Activated naive CD8-positive, alpha-beta T cell treated with anti-CD3 and anti-CD28 coated beads, Interleukin-2, amount 50 U/mL, for 24 hours (primary cell): ENCODE measurements around the gene SNAPC3.
A peak's percentile ranks its signal among the peaks of the same experiment; 100 is the strongest.
"Not testable (repeated sequence)": the region's sequence is repeated elsewhere in the genome, so short reads cannot be mapped to it uniquely, and the experiment has no call there.

Source experiments
- ATAC-seq: fragments of 150-1000 bp; cut with Tn5 transposase; one replicate; pipeline ENCODE4 v1.10.0; 2021
- DNase-seq: peaks from one replicate; pipeline ENCODE4 v3.0.0; 2021
- H3K27ac Mint-ChIP-seq: one replicate; pipeline ENCODE4 v1.8.0; 2021; ENCODE audit warnings: mild to moderate bottlenecking, mixed read lengths
- H3K27me3 Mint-ChIP-seq: one replicate; pipeline ENCODE4 v1.8.0; 2021; ENCODE audit warnings: mixed read lengths
- H3K36me3 Mint-ChIP-seq: one replicate; pipeline ENCODE4 v1.8.0; 2021; ENCODE audit warnings: low read depth, mixed read lengths
- H3K4me1 Mint-ChIP-seq: one replicate; pipeline ENCODE4 v1.8.0; 2021; ENCODE audit warnings: mixed read lengths
- H3K4me3 Mint-ChIP-seq: one replicate; pipeline ENCODE4 v1.8.0; 2021; ENCODE audit warnings: mild to moderate bottlenecking, moderate library complexity, mixed read lengths
- H3K9me3 Mint-ChIP-seq: one replicate; pipeline ENCODE4 v1.8.0; 2021; ENCODE audit warnings: mixed read lengths

The SNAPC3 gene

GRCh38 chr9:15441841-15442240 is 19.2 kb downstream of the SNAPC3 start:
- Mint-ChIP-seq H3K36me3 (peaks cover 66% of the 10 kb centered on the region), H3K4me1 (peaks cover 13% of the 10 kb centered on the region)
- H3K4me3 Mint-ChIP-seq, H3K9me3 Mint-ChIP-seq, DNase-seq, ATAC-seq, H3K27me3 Mint-ChIP-seq, H3K27ac Mint-ChIP-seq: not testable (repeated sequence)

DNA sequence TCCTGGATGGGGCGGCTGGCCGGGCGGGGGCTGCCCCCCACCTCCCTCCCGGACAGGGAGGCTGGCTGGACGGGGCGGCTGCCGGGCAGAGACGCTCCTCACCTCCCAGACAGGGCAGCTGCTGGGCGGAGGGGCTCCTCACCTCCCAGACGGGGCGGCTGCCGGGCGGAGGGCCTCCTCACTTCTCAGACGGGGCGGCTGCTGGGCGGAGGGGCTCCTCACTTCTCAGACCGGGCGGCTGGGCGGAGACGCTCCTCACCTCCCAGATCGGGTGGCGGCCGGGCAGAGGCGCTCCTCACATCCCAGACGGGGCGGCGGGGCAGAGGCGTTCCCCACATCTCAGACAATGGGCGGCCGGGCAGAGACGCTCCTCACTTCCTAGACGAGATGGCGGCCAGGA is 19.6 kb downstream of the SNAPC3 start:
- H3K27me3 Mint-ChIP-seq, ATAC-seq, H3K9me3 Mint-ChIP-seq, DNase-seq, H3K27ac Mint-ChIP-seq, H3K4me3 Mint-ChIP-seq: not testable (repeated sequence)
- peaks cover 70% of the 10 kb centered on the region for H3K36me3 Mint-ChIP-seq
- H3K4me1 Mint-ChIP-seq: peaks cover 12% of the 10 kb centered on the region

DNA sequence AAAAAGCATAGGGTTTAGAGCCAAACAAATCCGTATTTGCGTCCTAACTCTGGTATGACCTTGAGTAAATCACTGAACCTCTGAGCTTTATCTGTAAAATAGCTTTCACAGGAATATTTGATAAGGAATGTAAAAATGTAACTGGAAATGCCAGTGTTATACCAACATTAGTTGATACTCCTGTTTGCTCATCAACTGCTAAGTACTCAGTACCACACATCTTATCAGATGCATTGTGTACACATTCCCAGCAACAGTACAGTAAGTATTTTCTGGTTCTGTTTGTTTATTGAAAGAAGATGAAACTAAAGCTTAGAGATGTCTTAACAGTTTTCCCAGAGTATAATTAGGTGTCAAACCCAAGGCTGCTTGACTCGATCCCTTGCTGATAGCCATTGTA is 21.5 kb downstream of the SNAPC3 start:
- Mint-ChIP-seq H3K4me3 (no peak overlapping the region), H3K36me3 (peaks cover 66% of the 10 kb centered on the region), H3K27ac (no peak overlapping the region), H3K4me1 (no peaks in the 10 kb centered on the region), H3K27me3 (no peaks in the 10 kb centered on the region), H3K9me3 (no peaks in the 10 kb centered on the region)
- no peak for ATAC-seq
- no peak for DNase-seq

DNA sequence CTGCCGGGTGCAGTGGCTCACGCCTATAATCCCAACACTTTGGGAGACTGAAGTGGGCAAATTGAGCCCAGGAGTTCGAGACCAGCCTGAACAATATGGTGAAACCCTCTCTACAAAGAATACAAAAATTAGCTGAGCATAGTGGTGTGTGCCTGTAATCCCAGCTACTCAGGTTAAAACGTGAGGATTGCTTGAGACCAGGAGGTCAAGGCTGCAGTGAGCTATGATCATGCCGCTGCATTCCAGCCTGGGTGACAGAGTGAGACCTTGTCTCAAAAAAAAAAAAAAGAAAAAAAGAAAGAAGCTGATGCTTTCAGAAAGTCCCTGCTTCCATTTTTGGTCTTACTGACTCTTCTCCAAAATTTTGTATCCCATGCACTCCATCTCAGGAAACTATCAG is 31.3 kb downstream of the SNAPC3 start:
- no peak overlapping the region for H3K27ac Mint-ChIP-seq
- DNase-seq: no peak
- ATAC-seq: no peak

GRCh38 chr9:15461056-15461455 is 38.4 kb downstream of the SNAPC3 start:
- H3K4me3 Mint-ChIP-seq: no peak overlapping the region
- no peak for ATAC-seq
- no peaks in the 10 kb centered on the region for H3K4me1 Mint-ChIP-seq
- no peaks in the 10 kb centered on the region for H3K9me3 Mint-ChIP-seq
- H3K27me3 Mint-ChIP-seq: no peaks in the 10 kb centered on the region
- no peak overlapping the region for H3K27ac Mint-ChIP-seq
- H3K36me3 Mint-ChIP-seq: peaks cover 32% of the 10 kb centered on the region
- no peak for DNase-seq

More for the DNA sequence above, 31.3 kb downstream of the SNAPC3 start:
- Mint-ChIP-seq H3K9me3 (no peaks in the 10 kb centered on the region), H3K27me3 (no peaks in the 10 kb centered on the region), H3K4me1 (no peaks in the 10 kb centered on the region), H3K4me3 (no peak overlapping the region), H3K36me3 (peaks cover 35% of the 10 kb centered on the region)

DNA sequence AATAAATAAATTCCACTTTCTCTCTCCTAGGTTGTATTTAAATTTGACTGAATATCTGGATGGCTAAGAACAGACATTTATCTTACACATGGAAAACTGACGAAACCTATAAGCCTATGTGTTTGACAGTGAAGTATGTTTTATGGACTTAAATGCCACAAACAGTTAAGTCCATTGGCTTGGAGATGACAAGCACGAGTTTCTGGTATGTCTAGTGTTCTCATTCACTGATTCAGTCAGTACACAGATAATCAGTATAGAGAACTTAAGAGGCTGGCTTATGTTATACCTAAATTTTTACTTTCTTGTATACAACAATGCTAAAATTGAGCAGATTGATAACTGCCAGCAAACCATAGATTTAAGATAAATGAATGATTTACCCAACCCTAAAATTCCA is 38.9 kb downstream of the SNAPC3 start:
- DNase-seq (no peak), ATAC-seq (no peak)
- H3K27ac Mint-ChIP-seq: no peak overlapping the region
- H3K4me1 Mint-ChIP-seq: no peaks in the 10 kb centered on the region
- no peak overlapping the region for H3K4me3 Mint-ChIP-seq
- no peaks in the 10 kb centered on the region for H3K27me3 Mint-ChIP-seq
- peaks cover 33% of the 10 kb centered on the region for H3K36me3 Mint-ChIP-seq
- H3K9me3 Mint-ChIP-seq: no peaks in the 10 kb centered on the region

- H3K27me3 Mint-ChIP-seq: no peaks in the 10 kb centered on the region
- H3K36me3 Mint-ChIP-seq: peaks cover 47% of the 10 kb centered on the region
- DNase-seq: no peak
- no peak for ATAC-seq
- peaks cover 5% of the 10 kb centered on the region for H3K4me1 Mint-ChIP-seq
- no peak overlapping the region for H3K27ac Mint-ChIP-seq
- H3K9me3 Mint-ChIP-seq: no peaks in the 10 kb centered on the region
- H3K4me3 Mint-ChIP-seq: no peak overlapping the region
Observed at GRCh38 chr9:15468145-15468544, 45.5 kb downstream of the SNAPC3 start.

- H3K9me3 Mint-ChIP-seq: no peaks in the 10 kb centered on the region
- DNase-seq (no peak), ATAC-seq (no peak)
- H3K36me3 Mint-ChIP-seq: peaks cover 50% of the 10 kb centered on the region
- peaks cover 5% of the 10 kb centered on the region for H3K4me1 Mint-ChIP-seq
- H3K27ac Mint-ChIP-seq: no peak overlapping the region
- no peaks in the 10 kb centered on the region for H3K27me3 Mint-ChIP-seq
- H3K4me3 Mint-ChIP-seq: no peak overlapping the region
Observed at GRCh38 chr9:15469406-15469805, 46.7 kb downstream of the SNAPC3 start.

DNA sequence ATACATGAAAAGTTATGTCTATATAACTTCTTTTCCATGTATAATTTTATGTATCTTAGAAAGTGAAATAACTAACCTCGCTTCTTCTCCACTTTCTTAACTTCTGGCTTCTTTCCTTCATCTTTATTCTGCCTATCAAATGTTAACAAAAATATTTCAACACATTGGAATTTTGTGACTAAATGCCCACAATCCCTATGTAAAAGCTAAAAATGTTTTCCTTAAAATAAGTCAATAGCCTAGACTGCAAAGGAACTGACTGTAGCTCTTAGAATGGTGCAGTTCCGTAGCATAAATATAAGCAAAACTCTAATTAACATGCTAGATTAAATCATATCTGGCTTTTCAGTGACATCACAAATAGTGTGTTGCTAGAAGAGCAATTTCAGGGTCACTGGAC is 47.2 kb downstream of the SNAPC3 start:
- DNase-seq (no peak), ATAC-seq (no peak)
- Mint-ChIP-seq H3K27me3 (no peaks in the 10 kb centered on the region), H3K4me3 (no peak overlapping the region), H3K4me1 (peaks cover 5% of the 10 kb centered on the region), H3K36me3 (peaks cover 51% of the 10 kb centered on the region), H3K27ac (no peak overlapping the region), H3K9me3 (no peaks in the 10 kb centered on the region)

GRCh38 chr9:15475923-15476536 is 53.4 kb downstream of the SNAPC3 start:
- Mint-ChIP-seq H3K36me3 (peaks cover 28% of the 10 kb centered on the region), H3K27ac (no peak overlapping the region), H3K4me3 (no peak overlapping the region), H3K27me3 (no peaks in the 10 kb centered on the region), H3K4me1 (peaks cover 8% of the 10 kb centered on the region), H3K9me3 (no peaks in the 10 kb centered on the region)
- ATAC-seq (no peak), DNase-seq (no peak)

DNA sequence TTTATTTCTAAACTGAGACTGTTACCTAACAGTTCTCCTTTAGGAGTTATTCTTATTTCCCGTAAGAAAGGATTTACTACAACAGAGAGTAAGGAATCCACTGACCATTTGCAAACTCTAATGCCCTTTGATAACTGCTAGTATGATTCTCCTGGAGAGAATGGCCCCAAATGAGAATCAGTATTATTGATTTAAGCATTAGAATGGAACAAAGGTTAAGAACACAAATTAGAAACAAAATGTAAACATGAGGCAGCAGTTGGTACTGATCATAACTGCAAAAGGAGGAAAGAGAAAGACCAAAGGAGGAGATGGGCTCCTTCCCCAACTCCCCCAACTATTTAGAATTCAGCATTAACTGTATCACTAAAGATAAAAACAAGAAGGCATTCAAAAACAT is 57.4 kb downstream of the SNAPC3 start:
- DNase-seq (no peak), ATAC-seq (no peak)
- H3K27me3 Mint-ChIP-seq: no peaks in the 10 kb centered on the region
- H3K27ac Mint-ChIP-seq: no peak overlapping the region
- H3K4me1 Mint-ChIP-seq: peaks cover 23% of the 10 kb centered on the region
- H3K36me3 Mint-ChIP-seq: peaks cover 29% of the 10 kb centered on the region
- no peak overlapping the region for H3K4me3 Mint-ChIP-seq
- no peaks in the 10 kb centered on the region for H3K9me3 Mint-ChIP-seq

DNA sequence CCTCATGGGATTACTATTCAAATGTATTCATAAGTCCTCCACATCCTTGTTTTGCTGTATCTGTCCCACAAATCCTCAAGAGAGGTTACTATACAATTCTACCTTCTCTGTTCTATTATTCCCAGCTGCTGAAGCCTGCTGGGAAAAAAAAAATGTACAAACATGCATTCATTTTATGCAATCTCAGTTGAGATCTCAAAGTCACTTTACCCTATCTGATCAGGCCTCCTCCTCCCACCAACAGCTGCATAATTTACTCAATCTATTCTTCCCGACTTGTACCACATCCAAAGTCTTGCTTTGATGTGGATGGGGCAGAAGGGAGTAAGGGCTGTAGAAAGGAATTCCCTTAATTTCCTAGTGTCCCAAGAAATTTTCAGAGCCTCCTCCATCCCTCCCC is 59.5 kb downstream of the SNAPC3 start:
- ATAC-seq (no peak), DNase-seq (no peak)
- Mint-ChIP-seq H3K27ac (peak overlapping the region; percentile 17), H3K4me3 (no peak overlapping the region), H3K4me1 (peaks cover 36% of the 10 kb centered on the region), H3K9me3 (no peaks in the 10 kb centered on the region), H3K27me3 (no peaks in the 10 kb centered on the region), H3K36me3 (peaks cover 37% of the 10 kb centered on the region)

DNA sequence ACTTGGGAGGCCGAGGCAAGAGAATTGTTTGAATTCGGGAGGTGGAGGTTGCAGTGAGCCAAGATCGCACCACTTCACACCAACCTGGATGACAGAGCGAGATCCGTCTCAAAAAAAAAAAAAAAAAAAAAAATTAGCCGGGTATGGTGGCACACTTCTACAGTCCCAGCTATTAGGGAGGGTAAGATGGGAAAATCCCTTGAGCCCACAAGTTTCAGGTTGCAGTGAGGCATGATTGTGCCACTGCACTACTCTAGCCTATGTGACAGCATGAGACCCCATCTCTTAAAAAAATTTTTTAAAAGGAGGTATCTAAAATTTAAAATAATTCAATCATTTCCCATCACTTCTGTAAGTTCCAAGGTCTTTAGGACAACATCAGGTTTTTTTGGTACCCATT is 62.1 kb downstream of the SNAPC3 start:
- H3K27me3 Mint-ChIP-seq: no peaks in the 10 kb centered on the region
- H3K36me3 Mint-ChIP-seq: peaks cover 36% of the 10 kb centered on the region
- ATAC-seq: peak; percentile 76
- H3K9me3 Mint-ChIP-seq: no peaks in the 10 kb centered on the region
- DNase-seq: no peak
- peaks cover 36% of the 10 kb centered on the region for H3K4me1 Mint-ChIP-seq
- H3K4me3 Mint-ChIP-seq: no peak overlapping the region
- no peak overlapping the region for H3K27ac Mint-ChIP-seq

GRCh38 chr9:15485836-15486666 is 63.4 kb downstream of the SNAPC3 start:
- DNase-seq (no peak), ATAC-seq (no peak)
- H3K36me3 Mint-ChIP-seq: peaks cover 37% of the 10 kb centered on the region
- no peaks in the 10 kb centered on the region for H3K27me3 Mint-ChIP-seq
- no peaks in the 10 kb centered on the region for H3K9me3 Mint-ChIP-seq
- H3K27ac Mint-ChIP-seq: peak overlapping the region; percentile 74
- H3K4me1 Mint-ChIP-seq: peaks cover 33% of the 10 kb centered on the region
- no peak overlapping the region for H3K4me3 Mint-ChIP-seq

DNA sequence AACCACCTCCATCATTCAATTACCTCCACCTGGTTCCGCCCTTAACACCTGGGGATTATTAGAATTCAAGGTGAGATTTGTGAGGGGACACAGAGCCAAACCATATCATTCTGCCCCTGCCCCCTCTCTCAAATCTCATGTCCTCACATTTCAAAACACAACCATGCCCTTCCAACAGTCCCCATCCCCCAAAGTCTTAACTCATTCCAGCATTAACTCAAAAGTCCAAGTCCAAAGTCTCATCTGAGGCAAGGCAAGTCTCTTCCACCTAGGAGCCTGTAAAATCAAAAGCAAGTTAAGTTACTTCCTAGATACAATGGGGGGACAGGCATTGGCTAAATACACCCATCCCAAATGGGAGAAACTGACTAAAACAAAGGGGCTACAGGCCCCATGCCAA is 69.3 kb downstream of the SNAPC3 start:
- Mint-ChIP-seq H3K4me3 (no peak overlapping the region), H3K27ac (no peak overlapping the region), H3K9me3 (peaks cover 6% of the 10 kb centered on the region), H3K27me3 (no peaks in the 10 kb centered on the region), H3K4me1 (peaks cover 33% of the 10 kb centered on the region), H3K36me3 (peaks cover 42% of the 10 kb centered on the region)
- DNase-seq (no peak), ATAC-seq (no peak)
